Measurements from ENCODE around the gene BEND7. TPM values are rescaled to one million over a fixed set of nuclear protein-coding genes. Genes with fewer than 3 reads are reported as not detected.

Gene BEND7
- total and polyA plus RNA-seq, 2 of the 4 experiments (the other 2 are of a cell fraction) = 2.3 to 3.5 TPM

DNA sequence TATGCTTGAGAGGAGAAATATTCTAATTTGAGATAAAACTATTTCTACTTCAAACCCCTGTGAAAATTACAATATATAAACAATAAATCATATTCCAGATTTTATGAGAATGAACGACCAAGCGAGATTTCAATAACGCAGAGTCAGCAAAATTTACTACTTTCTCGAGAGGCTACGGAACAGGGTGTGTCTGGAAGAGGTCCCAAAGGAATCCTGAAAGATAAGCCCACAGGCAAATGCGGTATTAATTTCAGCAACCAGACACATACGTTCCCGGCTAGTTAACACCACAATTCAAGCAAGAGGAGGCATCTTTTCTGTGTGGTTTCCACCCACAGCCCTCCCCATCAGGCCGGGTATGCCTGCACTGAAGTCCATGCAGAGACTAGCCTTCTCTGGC lies 26.4 kb downstream of the BEND7 start:
- H3K9me1 ChIP-seq (ENCODE audit: insufficient read depth, low read length) = peaks cover 8% of the 10 kb centered on the region
- H3K4me3 ChIP-seq (ENCODE audit: insufficient read depth, low read depth, low read length) = no peak overlapping the region
- ChIA-PET POLR2A (ENCODE audit: unreplicated experiment) (no interaction called here), CTCF (no interaction called here)
- H2BK5ac ChIP-seq (ENCODE audit: low read depth, low read length, poor library complexity, severe bottlenecking) = no peak overlapping the region
- no peak overlapping the region for H3K18ac ChIP-seq (ENCODE audit: low read depth, low read length)
- no peak for ATAC-seq (ENCODE audit: low read depth)
- WGBS, 2 experiments (ENCODE audit: extremely low coverage in 2 of 2, insufficient read length in 1 of 2) = 93% methylated on average over 6 of the region's 9 CpGs; no CpG with 5 or more reads in 1 of the 2 experiments
- H2BK120ac ChIP-seq (ENCODE audit: low read depth, low read length) = no peak overlapping the region
- no peak overlapping the region for H3K27ac ChIP-seq (ENCODE audit: insufficient read depth, low read length)
- H3K4me2 ChIP-seq (ENCODE audit: low read depth, low read length) = no peak overlapping the region
- dilution Hi-C loops (cut with HindIII; ENCODE audit: low sequenced_read_pairs, unreplicated experiment) = no loop called here
- no peak overlapping the region for H2AK5ac ChIP-seq (ENCODE audit: low read depth, low read length)
- H3K4me1 ChIP-seq (ENCODE audit: control insufficient read depth, insufficient read depth, low read length) = peaks cover 7% of the 10 kb centered on the region
- H4K5ac ChIP-seq (ENCODE audit: low read depth, low read length) = no peak overlapping the region
- no peak overlapping the region for H2AK9ac ChIP-seq (replicated peaks; ENCODE audit: low read depth, low read length, poor library complexity)
- H3K27me3 ChIP-seq (ENCODE audit: control insufficient read depth, insufficient read depth, low read length) = no peaks in the 10 kb centered on the region
- TF ChIP-seq RCOR1 (IDR thresholded peaks at IDR 0.05; ENCODE audit: insufficient replicate concordance, low read length) (no peak), POLR2A (IDR thresholded peaks at IDR 0.05; ENCODE audit: low read depth, low read length) (no peak), MAFK (IDR thresholded peaks at IDR 0.05; ENCODE audit: low read depth, low read length) (peak; percentile 100)
- TF ChIP-seq, protein P1, sequence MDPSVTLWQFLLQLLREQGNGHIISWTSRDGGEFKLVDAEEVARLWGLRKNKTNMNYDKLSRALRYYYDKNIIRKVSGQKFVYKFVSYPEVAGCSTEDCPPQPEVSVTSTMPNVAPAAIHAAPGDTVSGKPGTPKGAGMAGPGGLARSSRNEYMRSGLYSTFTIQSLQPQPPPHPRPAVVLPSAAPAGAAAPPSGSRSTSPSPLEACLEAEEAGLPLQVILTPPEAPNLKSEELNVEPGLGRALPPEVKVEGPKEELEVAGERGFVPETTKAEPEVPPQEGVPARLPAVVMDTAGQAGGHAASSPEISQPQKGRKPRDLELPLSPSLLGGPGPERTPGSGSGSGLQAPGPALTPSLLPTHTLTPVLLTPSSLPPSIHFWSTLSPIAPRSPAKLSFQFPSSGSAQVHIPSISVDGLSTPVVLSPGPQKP (IDR thresholded peaks at IDR 0.05; ENCODE audit: borderline replicate concordance, low read depth, low read length) = no peak
- DNase-seq = no peak
- H4K91ac ChIP-seq (ENCODE audit: insufficient read depth, low read depth, low read length) = no peak overlapping the region
- no peak overlapping the region for H4K8ac ChIP-seq (ENCODE audit: low read depth in 2 of 2, low read length in 2 of 2)
- in situ Hi-C loops (cut with MboI; ENCODE audit: low sequenced_read_pairs) = no loop called here
- H2AFZ ChIP-seq (replicated peaks; ENCODE audit: low read length, poor library complexity) = no peak overlapping the region
- H3K9ac ChIP-seq (ENCODE audit: low read depth, low read length) = no peak overlapping the region
- no peaks in the 10 kb centered on the region for H3K9me3 ChIP-seq (ENCODE audit: control insufficient read depth, insufficient read depth, low read length)
- BruUV-seq (replicated peaks) = no TSS peak
- no peak overlapping the region for H3K23ac ChIP-seq (ENCODE audit: low read depth, low read length)
- H2BK15ac ChIP-seq (ENCODE audit: low read depth, low read length) = no peak overlapping the region
- H3K14ac ChIP-seq (replicated peaks; ENCODE audit: low read depth, low read length) = no peak overlapping the region
- H3K56ac ChIP-seq (ENCODE audit: extremely low read depth, insufficient read depth, low read length) = no peak overlapping the region
- H3K36me3 ChIP-seq (ENCODE audit: control insufficient read depth, insufficient read depth, low read length) = 0 out of 2 replicates have a peak, but pooled peaks cover 1% of the 10 kb centered on the region
- H3K79me1 ChIP-seq (ENCODE audit: low read depth in 1 of 2, low read length in 2 of 2) = peaks cover 0 to 8% of the 10 kb centered on the region in 2 experiments; a peak in 1 of 4 replicates
- intact Hi-C loops (cut with micrococcal nuclease) = no loop called here
- H2BK20ac ChIP-seq (ENCODE audit: low read depth, low read length) = no peak overlapping the region
- H3K4ac ChIP-seq (ENCODE audit: low read depth, low read length) = no peak overlapping the region
- H4K20me1 ChIP-seq (ENCODE audit: insufficient read depth, low read length) = peaks cover 4% of the 10 kb centered on the region; the same call in 1 of the 2 replicates

Measured in IMR-90 (cell line).